SH-SY5Y (cell line): ENCODE results near the gene TM7SF3.

ENCODE experiments used
- GATA2 ChIP-seq: IDR thresholded peaks from 2 replicates; pipeline ENCODE4 v1.6.1; 2011; ENCODE audit warnings: mild to moderate bottlenecking, low read depth, low read length
- GATA3 ChIP-seq: IDR thresholded peaks from 2 replicates; pipeline ENCODE4 v1.6.1; 2011; ENCODE audit warnings: low read depth, mild to moderate bottlenecking, low read length, moderate library complexity

Gene TM7SF3

DNA sequence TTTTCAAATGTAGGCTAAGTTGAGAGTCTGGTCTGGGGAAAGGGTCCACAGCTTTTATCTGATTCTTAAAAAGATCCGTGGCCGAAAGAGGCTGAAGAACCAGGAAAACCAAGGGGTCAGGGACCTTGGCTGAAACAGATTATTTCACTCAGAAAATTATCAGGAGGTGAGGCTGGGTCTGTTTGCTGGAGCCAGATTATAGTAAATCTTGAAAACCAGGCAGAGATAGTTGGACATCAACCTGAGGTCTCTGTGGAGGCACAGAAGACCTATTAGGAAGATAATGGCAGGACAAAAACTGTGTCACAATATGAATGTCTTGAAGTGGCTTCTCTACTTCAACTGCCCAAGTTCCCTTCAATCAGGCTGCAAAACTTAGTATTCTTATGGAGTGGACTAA lies 6.6 kb upstream of the TM7SF3 start:
- no peak for TF ChIP-seq GATA3
- no peak for TF ChIP-seq GATA2

DNA sequence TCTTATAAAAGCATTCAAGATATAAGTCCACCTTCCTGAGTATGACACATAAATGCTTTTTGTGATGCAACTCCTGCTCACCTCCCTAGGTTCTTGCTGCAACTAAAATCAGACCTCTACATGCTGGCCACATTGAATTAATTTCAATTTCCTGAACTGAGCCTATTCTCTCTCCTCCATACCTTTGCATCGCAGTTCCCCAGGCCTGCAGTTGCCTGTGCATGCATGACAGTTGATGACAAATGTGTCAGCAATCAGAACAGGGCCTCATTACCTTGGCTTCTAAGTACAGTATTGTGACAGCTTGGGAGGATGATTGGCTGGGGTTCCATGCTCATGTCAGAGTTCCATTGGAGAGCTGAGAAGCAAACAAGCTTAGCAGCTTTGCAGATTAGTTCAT lies 3.9 kb upstream of the TM7SF3 start:
- TF ChIP-seq GATA3 (no peak), GATA2 (no peak)

DNA sequence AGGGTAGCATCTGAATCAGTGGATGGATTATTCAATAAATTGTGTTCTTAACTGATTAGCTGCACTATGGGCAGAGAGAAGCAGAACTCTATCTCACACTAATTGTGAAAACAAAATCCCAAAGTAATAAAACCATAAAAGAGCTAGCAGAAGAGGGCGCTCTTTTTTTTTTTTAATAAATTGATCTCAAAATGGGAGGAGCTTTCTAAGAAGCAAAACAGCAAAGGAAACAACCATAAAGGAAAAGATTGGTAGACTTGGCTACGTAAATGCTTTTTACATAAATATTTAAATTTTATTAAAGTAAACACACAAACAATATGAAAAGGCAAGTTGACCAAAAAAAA lies 1.5 kb upstream of the TM7SF3 start:
- TF ChIP-seq GATA2 (no peak), GATA3 (no peak)

DNA sequence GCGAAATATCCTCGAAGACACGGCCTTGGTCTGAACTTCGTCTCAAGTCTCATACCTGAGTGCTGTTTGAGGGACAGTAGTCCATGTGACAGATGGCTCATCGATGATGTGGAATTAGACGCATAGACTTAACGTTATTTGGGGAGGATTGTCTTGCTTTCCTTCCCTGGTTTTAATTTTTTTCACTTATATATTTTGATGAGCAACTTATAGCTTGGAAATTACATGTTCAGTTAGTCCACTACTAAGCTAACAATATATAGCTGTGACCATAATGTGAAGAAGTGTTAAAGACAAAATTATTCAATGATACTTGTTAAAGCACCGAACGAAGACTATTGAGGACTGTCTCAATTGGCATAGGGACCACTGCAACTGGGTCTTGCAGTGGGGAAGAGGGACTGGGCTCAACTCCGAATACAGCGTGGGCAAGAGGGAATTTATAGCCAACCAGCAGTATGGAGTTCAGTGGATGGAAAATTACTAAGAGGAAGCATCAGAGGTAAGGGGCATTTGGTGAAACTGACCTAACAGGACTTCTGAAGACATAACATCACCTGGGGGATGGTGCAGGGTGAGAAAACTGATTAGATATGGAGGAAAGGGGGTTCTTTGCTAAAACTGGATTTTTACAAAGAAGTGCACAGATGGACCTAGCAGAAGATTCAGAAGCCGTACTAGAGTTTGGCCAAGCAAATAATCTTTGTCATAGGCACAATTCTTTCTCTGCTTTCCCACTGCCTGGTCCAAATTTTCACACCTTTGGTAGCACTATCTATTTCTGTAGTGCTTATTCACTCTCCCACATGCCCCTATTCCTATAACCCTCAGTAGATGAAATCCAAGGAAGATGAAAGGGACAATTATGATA lies 910 bp upstream of the TM7SF3 start:
- no peak for TF ChIP-seq GATA3
- no peak for TF ChIP-seq GATA2

DNA sequence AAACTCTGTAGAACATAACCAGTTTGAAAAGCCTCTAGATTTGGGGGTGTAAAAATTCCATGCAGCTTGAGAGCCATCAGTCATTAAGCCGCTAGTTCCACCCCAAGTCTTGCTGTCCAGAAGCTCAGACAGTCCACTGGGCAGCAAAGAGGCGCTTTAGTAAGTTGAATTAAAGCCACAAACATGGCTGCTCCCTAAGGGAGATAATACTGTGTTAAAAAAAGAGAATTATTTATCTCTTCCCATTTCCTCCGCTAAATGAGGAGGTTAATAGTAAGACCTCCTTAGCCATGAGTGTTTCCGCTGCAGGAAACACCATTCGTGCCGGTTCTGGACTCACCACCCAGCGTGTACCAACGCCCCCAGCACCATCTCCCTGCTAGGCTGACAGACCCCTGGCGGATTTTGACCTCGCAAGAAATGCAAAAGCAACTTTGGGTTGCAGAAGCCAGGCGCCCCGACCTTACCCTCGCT lies 536 bp downstream of the TM7SF3 start:
- TF ChIP-seq GATA3: no peak
- TF ChIP-seq GATA2: no peak

DNA sequence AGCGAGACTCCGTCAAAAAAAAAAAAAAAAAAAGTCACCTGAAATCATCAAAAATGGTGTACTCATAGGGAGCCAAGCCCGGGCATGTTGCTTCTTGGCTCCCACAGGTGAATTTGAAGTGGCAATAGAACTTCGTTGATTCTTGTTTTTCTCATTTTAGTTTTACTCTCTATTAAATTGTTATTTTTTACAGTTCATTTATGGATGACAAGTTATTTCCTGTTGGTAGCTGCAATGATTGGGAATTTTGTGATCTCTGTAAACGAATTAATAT lies 1.3 kb downstream of the TM7SF3 start:
- TF ChIP-seq GATA3 (no peak), GATA2 (no peak)

DNA sequence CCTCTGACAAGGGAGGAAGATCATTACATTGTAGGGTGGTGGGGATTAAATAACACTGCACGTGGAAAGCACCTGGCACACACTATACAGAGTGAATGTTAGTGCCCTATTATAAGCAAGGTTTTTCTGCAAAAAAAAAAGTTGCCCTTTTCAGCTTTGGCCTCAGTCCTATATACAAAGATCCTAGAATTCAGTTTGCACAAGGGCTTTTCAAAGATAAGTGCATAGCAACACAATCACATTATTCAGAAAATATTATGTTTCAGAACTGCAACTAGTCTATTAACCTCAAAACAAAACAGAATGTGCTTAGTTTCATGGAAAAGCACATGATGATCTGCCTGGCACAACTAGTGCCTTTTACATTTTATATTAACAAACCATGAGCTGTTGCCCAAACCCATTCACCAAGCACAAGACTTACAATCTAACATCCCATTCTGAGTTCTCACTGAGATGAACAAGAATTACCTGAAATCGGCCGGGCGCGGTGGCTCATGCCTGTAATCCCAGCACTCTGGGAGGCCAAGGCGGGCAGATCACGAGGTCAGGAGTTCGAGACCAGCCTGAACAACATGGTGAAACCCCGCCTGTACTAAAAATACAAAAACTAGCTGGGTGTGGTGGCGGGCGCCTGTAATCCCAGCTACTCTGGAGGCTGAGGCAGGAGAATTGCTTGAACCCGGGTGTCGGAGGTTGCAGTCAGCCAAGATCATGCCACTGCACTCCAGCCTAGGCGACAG lies 1.8 kb downstream of the TM7SF3 start:
- TF ChIP-seq GATA3: no peak
- TF ChIP-seq GATA2: no peak

DNA sequence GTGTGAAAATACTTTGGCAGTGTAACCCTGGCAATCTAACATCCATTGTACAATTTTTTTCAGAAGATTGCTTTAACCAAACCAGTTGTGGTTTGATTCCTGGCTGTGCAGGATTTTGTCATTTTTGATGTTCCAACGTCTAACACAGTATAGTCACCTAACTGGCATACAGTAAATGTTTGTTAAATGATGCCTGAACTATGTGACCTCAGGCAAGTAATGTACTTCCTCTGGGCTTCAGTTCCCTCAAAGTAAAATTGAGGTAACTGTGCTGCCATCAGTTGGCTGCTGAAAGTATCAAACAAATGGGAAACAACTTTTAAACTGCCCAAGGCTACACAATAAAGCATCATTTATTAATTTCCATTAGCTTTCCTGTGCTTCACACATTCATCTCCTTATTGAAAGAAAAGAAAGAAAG lies 4.3 kb downstream of the TM7SF3 start:
- TF ChIP-seq GATA3: no peak
- no peak for TF ChIP-seq GATA2

DNA sequence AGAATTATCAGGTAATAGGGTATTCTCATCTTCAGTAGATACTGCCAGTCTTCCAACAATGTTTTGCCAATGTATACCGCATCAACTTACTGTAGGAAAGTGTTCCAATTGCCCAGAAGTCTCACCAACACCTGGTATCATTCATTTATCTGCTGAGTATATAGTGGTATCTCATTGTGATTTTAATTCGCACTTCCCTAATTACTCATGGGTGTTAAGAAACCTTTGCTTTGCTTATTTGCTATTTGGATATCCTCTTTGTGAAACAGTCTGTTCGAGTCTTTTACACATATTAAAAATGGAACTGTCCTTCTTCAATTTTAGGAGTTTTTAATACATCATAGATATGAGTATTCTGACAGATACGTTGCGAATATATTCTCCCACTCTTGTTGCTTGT lies 6.1 kb downstream of the TM7SF3 start:
- TF ChIP-seq GATA3 (no peak), GATA2 (no peak)

DNA sequence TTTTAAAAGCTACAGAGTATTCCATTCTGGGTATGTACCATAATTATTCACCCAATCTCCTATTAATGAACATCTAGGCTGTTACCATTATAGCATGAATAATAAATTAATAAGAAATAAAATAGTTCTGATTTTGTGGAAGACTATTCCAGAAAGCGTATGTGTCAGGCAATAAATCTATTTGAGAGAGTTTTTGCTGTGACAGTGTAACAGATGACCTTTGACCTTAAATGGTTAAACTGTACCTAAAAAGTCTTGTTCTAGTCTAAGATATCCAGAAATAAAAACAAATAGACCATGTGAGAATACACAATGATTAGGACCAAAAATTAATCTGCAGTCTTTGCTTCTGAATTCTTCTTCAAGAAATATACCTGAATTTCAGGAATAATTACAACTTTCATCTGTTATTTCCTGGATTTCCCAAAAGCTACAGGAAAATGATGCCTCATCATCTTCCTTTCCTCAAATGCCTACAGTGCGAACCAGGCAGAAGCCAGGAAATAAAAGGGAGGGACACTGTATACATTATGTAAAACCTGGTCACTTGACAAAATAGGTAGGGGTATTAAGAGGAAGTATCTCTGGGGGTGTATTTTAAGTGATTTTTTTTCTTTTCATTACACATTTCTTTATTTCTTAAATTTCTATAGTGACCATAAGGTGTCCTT lies 7.3 kb downstream of the TM7SF3 start:
- TF ChIP-seq GATA2: no peak
- TF ChIP-seq GATA3: no peak

DNA sequence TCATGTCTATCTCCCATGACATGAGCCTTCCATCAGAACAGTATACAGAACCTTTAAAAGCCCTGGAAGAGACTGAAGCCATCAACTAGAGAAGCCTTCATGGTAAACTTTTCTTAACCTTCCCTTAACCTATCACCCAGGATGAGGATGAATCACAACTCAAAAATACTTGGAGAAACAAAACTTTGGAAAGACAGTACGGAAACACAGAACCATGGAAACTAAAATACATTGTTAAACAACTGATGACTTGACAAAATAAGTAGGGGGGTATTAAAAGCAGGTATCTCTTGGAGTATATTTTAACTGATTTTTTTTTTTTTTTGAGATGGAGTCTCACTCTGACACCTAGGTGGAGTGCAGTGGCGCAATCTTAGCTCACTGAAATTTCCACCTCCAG lies 8.7 kb downstream of the TM7SF3 start:
- TF ChIP-seq GATA3 (no peak), GATA2 (no peak)

DNA sequence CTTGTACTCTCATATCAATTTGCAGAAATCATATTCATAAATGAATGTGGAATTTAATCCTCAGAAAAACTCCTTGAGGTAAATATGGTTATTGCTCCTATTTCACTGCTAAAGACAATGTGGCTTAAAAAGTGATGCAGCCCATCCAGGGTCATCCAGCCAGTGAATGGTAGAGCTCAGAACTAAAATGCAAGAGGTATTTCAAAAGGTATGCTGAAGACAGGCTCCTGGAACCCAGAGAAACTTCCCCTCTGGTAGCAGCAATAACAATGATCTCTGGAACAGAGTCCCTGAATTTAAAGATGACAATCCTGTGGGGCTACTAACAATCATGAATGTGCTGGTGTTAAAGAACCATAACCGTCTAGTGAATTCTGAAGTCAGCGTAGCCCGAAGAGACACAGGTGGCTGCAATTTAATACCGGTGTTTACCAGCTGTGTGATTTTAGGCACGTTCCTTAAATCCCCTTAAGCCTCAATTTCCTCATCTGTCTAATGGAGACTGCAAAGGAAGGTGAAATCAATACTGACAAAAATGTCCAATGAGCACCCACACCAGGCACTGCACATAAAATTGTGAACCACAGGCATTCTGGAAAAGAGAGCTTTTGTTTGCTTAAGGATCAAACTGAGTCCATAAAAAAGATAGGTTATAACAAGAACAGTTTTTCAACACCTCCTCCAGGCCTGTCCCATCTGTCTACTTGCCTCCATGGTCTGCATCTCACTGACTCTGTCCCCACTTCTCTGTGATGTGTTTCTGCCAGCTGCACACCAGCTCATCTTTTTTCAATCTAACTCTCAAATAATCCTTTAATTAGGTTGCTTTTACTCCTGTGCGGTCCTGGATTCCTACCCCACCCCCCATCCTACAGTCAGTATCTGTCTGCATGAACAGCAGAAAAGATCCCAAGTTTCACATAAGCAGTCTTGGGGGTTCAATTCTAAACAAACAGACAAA lies 10.5 kb downstream of the TM7SF3 start:
- TF ChIP-seq GATA3 (no peak), GATA2 (no peak)

DNA sequence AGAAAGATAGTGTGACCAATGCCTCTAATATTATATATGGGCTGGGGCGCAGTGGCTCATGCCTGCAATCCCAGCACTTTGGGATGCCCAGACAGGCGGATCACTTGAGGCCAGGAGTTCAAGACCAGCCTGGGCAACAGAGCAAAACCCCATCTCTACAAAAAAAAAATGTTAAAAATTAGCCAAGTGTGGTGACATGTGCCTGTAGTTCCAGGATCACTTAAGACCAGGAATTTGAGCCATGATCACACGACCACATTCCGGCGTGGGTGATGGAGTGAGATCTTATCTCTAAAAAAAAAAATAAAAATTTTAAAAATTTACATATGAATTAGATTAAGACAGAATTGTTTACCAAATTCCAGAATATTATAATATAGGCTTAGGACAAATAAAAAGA lies 12.0 kb downstream of the TM7SF3 start:
- no peak for TF ChIP-seq GATA3
- TF ChIP-seq GATA2: no peak

DNA sequence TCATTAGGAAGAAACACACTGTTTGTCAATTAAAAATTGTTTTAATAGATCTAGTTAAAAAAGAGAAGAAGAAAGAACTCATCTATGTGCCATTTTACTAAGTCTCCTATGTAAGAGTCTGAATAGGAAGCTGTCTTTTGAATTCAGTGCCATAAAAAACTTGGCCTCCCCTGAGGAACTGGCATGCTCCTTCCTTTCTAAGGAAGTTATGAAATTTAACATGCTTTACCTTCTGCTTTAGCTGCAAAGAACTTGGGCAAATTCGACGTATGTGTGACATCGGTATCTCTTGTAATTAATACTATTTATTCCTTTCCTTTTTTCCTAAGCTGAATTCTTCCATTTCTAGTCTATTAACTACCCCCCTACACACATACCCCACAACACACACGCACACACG lies 12.5 kb downstream of the TM7SF3 start:
- TF ChIP-seq GATA2: no peak
- no peak for TF ChIP-seq GATA3
